GM11168 (cell line): ENCODE measurements around the gene NAA15.
"Not testable (repeated sequence)": the region's sequence is repeated elsewhere in the genome, so short reads cannot be mapped to it uniquely, and the experiment has no call there.

Experiments
- in situ Hi-C: fragments of 300-500 bp; cut with MboI; formaldehyde crosslinking; loops from one replicate; pipeline ENCODE4 v1.12.0; 2022; ENCODE audit warnings: low sequenced_read_pairs; ENCODE audit not compliant: unreplicated experiment

The NAA15 gene

GRCh38 chr4:139333046-139333445 is 31.7 kb downstream of the NAA15 start:
- in situ Hi-C loops: no loop called here

- in situ Hi-C loops: no loop called here
Measured at GRCh38 chr4:139337612-139338011, 36.3 kb downstream of the NAA15 start.

- in situ Hi-C loops: no loop called here
Measured at GRCh38 chr4:139361301-139361700, 60.0 kb downstream of the NAA15 start.

- in situ Hi-C loops: no loop called here
Measured at GRCh38 chr4:139367421-139368090, 66.3 kb downstream of the NAA15 start.

GRCh38 chr4:139368998-139369397 is 67.7 kb downstream of the NAA15 start:
- in situ Hi-C loops: no loop called here

- in situ Hi-C loops: no loop called here
Measured at GRCh38 chr4:139374251-139374650, 72.9 kb downstream of the NAA15 start.

GRCh38 chr4:139386421-139386820 is 85.1 kb downstream of the NAA15 start:
- in situ Hi-C loops: no loop called here

GRCh38 chr4:139389102-139389501 is 87.8 kb downstream of the NAA15 start:
- in situ Hi-C loops: no loop called here

- in situ Hi-C loops: no loop called here
Measured at GRCh38 chr4:139389991-139390390, 88.7 kb downstream of the NAA15 start.

- in situ Hi-C loops: no loop called here
Measured at GRCh38 chr4:139391731-139392130, 90.4 kb downstream of the NAA15 start.

- in situ Hi-C loops: no loop called here
Measured at GRCh38 chr4:139392797-139393196, 91.5 kb downstream of the NAA15 start.

GRCh38 chr4:139401368-139401767 is 100.1 kb downstream of the NAA15 start:
- in situ Hi-C loops: no loop called here

GRCh38 chr4:139402436-139402835 is 101.1 kb downstream of the NAA15 start:
- in situ Hi-C loops: no loop called here

- in situ Hi-C loops: no loop called here
Measured at GRCh38 chr4:139403462-139403861, 102.2 kb downstream of the NAA15 start.

- in situ Hi-C loops: no loop called here
Measured at GRCh38 chr4:139410312-139410711, 109.0 kb downstream of the NAA15 start.

- in situ Hi-C loops: not testable (repeated sequence)
Measured at GRCh38 chr4:139414671-139415210, 113.4 kb downstream of the NAA15 start.

- in situ Hi-C loops: no loop called here
Measured at GRCh38 chr4:139416073-139416673, 114.9 kb downstream of the NAA15 start.

GRCh38 chr4:139419388-139419914 is 118.1 kb downstream of the NAA15 start:
- in situ Hi-C loops: no loop called here

- in situ Hi-C loops: no loop called here
Measured at GRCh38 chr4:139420652-139421051, 119.3 kb downstream of the NAA15 start.

GRCh38 chr4:139436122-139436521 is 134.8 kb downstream of the NAA15 start:
- in situ Hi-C loops: no loop called here

GRCh38 chr4:139438141-139438540 is 136.8 kb downstream of the NAA15 start:
- in situ Hi-C loops: no loop called here

- in situ Hi-C loops: no loop called here
Measured at GRCh38 chr4:139441029-139441428, 139.7 kb downstream of the NAA15 start.
